Tongue (tissue), 2 donors: ENCODE results near the gene TMEM54. TPM values are rescaled to one million over a fixed set of nuclear protein-coding genes. Genes with fewer than 3 reads are reported as not detected.
"Not testable (repeated sequence)": the region's sequence is repeated elsewhere in the genome, so short reads cannot be mapped to it uniquely, and the experiment has no call there.

Experiments
- DNase-seq: peaks from one replicate; pipeline ENCODE4 v3.0.0-alpha.2; 2015
- total RNA-seq: library from RNA; depleted of rRNA; stranded (reverse); fragments of >200 nt; gene quantifications from one replicate; pipeline ENCODE4 v1.2.3, GENCODE V29; 2014

TMEM54 gene
- total RNA-seq, 1 donor from 2014 or later = 14.9 TPM

DNA sequence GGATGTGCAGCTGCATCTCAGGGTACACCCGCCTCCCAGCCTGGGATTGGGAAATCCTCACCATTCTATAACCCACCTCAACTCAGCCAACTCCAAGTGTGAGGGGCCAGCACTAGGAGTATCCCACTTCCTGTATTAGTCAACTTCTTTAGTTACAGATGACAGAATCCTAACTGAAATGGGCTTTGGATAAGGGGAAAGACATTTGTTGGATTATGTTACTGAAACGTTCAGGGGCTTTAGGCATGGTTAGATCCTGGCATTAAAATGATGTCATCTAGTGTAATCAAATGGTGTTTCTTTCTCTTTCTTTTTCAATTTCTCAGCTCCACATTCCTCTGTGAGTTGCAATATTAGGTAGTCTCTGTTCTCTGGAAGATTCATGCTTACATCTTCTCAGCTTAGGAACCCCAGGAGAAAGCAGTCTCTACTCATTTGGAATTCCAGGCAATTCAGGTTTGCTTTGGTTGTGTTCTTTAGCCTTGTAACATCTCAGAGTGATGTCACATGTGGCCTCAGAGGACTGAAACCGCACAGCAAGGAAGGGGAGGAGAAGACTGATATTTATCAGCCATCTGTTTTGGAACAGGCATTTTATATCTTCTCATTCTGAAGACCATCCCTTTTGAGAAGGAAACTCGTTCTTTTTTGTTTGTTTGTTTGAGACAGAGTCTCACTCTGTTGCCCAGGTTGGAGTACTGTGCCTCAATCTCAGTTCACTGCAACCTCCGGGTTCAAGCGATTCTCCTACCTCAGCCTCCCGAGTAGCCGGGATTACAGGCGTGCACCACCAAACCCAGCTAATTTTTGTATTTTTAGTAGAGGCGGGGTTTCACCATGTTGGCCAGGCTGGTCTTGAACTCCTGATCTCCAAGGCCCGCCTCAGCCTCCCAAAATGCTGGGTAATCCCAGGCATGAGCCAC lies 18.9 kb upstream of the TMEM54 start:
- peak; percentile 36 for DNase-seq

DNA sequence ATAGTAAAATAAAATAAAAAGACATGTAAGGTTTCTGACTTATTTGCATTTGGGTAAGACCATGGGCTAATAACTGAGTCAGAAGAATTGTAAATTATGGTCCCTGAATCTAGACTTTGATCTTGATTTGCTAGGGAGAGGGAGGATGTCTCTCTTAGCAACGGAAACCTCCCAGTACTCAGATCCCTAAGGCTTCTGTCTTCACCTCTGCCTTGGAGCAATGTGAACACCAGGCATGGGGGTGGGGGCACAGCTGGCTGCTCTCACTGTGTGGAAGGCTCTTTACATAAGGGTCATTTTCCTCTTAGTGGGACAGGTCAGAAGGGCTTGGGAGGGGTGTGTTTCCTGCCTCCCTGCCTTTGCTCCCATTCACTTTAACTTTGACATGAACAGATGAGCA lies 17.0 kb upstream of the TMEM54 start:
- no peak for DNase-seq

DNA sequence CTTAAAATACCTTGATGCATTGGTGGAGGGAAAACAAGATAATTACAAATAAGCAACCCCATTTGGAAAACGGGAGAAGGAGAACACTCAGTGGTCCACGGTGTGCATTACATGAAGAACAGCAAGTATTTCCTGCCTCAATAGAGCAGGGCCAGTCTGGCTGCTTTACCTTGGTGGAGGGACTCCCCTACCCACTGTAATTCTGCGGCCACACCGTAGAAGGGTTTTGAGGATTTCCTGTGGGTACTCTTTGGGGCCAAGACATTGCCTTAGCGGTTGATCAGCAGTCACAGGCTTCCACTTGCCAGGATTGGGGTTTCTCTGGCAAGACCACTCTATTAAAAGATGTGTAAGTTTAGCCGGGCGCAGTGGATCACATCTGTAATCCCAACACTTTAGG lies 16.3 kb upstream of the TMEM54 start:
- no peak for DNase-seq

DNA sequence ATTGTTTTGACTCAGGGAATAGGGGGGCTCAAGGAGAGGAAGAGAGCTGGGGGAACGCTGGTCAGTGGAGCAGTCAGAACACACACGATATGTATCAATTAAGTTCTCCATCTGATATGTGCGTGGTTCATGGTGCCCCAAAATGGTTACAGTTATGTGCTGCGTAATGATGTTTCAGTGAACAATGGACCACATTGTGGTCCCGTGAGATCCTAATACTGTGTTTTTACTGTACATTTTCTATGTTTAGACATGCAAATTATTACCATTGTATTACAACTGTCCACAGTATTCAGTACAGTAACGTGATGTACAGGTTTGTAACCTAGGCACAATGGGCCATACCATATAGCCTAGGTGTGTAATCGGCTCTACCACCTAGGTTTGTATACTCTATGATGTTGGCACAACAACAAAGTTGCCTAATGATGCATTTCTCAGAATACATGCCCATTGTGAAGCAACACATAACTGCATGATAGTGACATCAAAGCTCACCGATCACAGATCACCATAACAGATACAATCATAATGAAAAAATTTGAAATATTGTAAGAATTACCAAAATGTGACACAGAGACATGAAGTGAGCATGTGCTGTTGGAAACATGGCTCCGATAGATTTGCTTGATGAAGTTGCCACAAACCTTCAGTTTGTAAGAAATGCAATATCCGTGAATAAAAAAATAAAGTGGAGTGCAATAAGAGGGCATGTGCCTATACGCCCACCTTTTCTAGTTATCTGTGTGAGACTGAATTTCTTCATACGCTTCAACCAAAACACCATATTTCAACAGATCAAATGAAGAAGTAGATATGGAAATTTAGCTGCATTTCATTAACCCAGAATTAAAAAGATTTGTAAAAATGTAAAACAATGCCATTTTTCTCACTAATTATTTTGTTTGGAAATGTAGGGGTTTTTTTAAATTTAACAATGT lies 14.8 kb upstream of the TMEM54 start:
- DNase-seq = no peak

- DNase-seq = no peak
These were observed 9.1 kb upstream of the TMEM54 start for GRCh38 chr1:32910319-32910718.

DNA sequence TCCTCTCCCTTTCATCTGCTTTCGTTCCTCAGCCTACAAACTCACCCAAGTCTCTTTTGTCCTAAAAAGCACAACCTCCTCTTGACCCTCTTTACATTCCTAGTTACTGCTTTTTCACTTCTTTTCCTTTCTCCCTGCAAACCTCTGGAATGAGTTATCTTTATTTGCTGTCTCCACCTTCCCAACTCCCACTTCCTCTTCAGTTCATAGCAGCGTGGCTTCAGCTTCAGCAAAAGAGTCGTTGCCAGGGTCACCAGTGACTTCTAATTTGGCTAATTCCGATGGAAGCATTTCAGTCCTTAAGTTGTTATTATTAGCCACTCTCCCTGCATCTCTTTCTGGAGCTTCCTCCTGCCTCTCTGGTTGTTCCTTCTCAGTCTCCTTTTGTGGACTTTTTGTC lies 6.2 kb upstream of the TMEM54 start:
- no peak for DNase-seq

GRCh38 chr1:32906654-32907053 lies 5.5 kb upstream of the TMEM54 start:
- no peak for DNase-seq

DNA sequence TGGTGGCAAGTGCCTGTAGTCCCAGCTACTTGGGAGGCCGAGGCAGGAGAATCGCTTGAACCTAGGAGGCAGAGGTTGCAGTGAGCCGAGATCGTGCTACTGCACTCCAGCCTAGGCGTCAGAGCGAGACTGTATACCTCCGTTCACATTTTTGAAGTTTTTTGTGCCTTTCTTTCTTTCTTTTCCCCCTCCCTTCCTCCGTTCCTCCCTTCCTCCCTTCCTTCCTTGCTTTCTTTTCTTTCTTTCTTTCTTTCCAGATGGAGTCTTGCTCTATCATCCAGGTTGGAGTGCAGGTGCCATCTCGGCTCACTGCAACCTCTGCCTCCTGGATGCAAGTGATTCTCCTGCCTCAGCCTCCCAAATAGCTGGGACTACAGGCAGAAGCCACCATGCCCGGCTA lies 4.4 kb upstream of the TMEM54 start:
- DNase-seq = not testable (repeated sequence)

- no peak for DNase-seq
These were observed 3.6 kb upstream of the TMEM54 start for GRCh38 chr1:32904797-32905196.

GRCh38 chr1:32903991-32904785 lies 3.0 kb upstream of the TMEM54 start:
- DNase-seq = no peak

DNA sequence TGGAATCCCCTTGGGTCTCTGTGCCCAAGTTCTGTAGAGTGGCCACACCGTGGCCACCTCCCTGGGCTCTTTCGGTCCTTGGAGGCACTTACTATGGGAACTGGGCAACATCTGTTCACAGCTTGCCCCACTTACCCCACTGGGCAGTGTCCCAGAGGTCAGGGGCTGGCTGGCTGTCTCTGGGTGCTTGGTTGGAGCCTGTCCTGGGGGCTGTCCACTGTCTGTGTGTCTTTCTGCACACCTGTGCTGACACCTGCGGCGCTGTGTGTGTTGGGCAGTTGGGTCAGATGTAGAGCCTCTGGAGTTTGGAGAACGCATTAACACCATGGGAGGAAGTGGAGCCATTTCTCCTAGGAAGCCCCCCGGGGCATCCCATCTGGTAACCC lies 1.3 kb upstream of the TMEM54 start:
- no peak for DNase-seq

DNA sequence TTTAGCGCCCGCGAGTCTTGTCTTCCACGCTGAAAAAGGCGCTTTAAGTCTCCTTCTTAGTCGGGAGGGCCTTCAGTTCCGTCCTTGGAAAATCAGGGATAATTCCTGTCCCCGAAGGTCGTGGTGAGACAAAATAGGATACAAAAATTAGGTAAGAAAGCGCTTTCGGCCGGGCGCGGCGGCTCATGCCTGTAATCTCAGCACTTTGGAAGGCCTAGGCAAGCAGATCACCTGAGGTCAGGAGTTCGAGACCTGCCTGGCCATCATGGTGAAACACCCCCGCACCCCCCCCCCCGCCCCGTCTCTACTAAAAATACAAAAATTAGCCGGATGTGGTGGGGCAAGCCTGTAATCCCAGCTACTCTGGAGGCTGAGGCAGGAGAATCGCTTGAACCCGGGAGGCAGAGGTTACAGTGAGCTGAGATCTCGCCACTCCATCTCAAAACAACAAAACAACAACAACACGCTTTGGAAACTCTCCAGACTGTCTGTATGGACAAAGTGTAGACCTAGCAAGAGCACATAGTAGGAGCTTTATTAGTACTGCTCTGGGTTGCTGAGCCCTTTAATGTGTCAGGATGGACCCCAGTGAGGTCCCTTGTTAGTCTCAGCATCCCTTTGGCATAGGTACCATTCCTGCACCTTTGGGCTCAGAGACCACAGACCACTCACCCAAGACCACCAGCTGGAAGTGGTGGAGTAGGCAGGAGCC lies 790 bp upstream of the TMEM54 start:
- DNase-seq = no peak

- no peak for DNase-seq
These were observed 726 bp downstream of the TMEM54 start for GRCh38 chr1:32900371-32900955.

DNA sequence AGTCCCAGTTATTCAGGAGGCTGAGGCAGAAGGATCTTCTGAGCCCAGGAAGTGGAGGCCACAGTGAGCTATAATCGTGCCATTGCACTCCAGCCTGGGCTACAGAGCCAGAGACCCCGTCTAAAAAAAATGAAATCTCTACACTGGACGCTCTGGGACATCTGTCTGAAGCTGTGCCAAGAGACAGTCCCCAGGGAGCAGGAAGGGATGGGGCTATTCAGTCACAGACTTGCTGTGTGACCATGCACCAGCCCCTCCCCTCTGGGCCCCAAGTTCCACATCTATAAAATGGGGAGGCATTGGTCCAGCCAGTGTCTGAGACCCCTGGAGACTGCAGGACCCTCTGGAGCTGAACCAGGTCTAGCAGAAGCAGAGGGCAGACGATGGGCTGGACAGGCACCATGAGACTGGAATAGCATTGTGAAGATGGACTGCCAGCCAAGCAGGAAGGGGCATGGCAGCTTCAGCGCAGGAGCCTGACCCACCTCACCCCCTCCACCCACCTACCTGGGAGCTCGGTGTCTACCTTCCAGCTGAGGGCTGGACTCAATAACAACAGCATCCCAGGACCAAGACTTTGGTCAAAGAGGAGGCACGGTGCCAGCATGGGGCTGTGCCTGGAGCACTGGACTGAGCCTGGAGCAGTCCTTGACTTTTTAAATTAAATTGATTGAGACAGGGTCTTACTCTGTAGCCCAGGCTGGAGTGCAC lies 1.4 kb downstream of the TMEM54 start:
- no peak for DNase-seq

GRCh38 chr1:32898958-32899357 lies 2.2 kb downstream of the TMEM54 start:
- DNase-seq = no peak

GRCh38 chr1:32898056-32898455 lies 3.1 kb downstream of the TMEM54 start:
- no peak for DNase-seq

- no peak for DNase-seq
These were observed 3.8 kb downstream of the TMEM54 start for GRCh38 chr1:32897082-32898049.

- DNase-seq = no peak
These were observed 4.7 kb downstream of the TMEM54 start for GRCh38 chr1:32896451-32896850.
